Large intestine (tissue), 3 donors: ENCODE measurements around the gene CD63. TPM values are rescaled to one million over a fixed set of nuclear protein-coding genes. Genes with fewer than 3 reads are reported as not detected.
A peak's percentile ranks its signal among the peaks of the same experiment; 100 is the strongest.
"Not testable (repeated sequence)": the region's sequence is repeated elsewhere in the genome, so short reads cannot be mapped to it uniquely, and the experiment has no call there.

Experiments used
- DNase-seq, 2 donors: peaks; one replicate each; pipeline versions ENCODE4 v3.0.0 to v3.0.0-alpha.2; 2013
- H3K27ac ChIP-seq: one replicate; pipeline ENCODE4 v1.5.1; 2013; ENCODE audit warnings: low read length
- H3K27me3 ChIP-seq: 2 replicates; pipeline ENCODE4 v1.6.1; 2013; ENCODE audit warnings: low read length; ENCODE audit not compliant: control insufficient read depth, insufficient read depth
- H3K36me3 ChIP-seq: 2 replicates; pipeline ENCODE4 v1.6.1; 2013; ENCODE audit warnings: low read length; ENCODE audit not compliant: control insufficient read depth, insufficient read depth
- H3K4me1 ChIP-seq: one replicate; pipeline ENCODE4 v1.6.1; 2013; ENCODE audit warnings: low read length; ENCODE audit not compliant: control insufficient read depth, insufficient read depth
- H3K4me3 ChIP-seq: one replicate; pipeline ENCODE4 v1.5.1; 2013; ENCODE audit warnings: low read length
- H3K9me3 ChIP-seq: one replicate; pipeline ENCODE4 v1.6.1; 2013; ENCODE audit warnings: mild to moderate bottlenecking, low read depth, low read length, moderate library complexity; ENCODE audit not compliant: control insufficient read depth
- WGBS: methylation state at CpG from one replicate; pipeline ENCODE4 v1.1.5; 2013; ENCODE audit warnings: low lambda C conversion rate; ENCODE audit not compliant: insufficient coverage; 5-methylcytosine and 5-hydroxymethylcytosine counted together
- polyA plus RNA-seq: library from polyadenylated mRNA; unstranded; fragments of 120-200 nt; gene quantifications from one replicate; pipeline ENCODE4 v1.2.1, GENCODE V29; 2013

Gene CD63
- polyA plus RNA-seq, 1 donor: 955 TPM

DNA sequence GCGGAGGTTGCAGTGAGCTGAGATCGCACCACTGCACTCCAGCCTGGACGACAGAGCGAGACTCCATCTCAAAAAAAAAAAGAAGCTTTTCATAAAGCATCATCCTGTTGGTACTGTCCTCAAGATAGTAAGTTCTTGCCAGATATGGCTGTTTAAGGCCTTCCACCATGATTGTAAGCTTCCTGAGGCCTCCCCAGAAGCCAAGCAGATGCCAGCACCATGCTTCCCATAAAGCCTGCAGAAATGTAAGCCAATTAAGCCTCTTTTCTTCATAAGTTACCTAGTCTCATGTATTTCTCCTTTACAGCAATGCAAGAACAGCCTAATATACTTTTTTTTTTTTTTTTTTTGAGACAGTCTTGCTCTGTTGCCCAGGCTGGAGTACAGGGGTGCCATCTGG is 29.8 kb upstream of the CD63 start:
- WGBS: no CpG with 5 or more reads among the region's 4 CpGs
- not testable (repeated sequence) for DNase-seq, H3K4me1 ChIP-seq, H3K9me3 ChIP-seq, H3K27me3 ChIP-seq, H3K4me3 ChIP-seq, H3K27ac ChIP-seq
- peaks cover 72% of the 10 kb centered on the region for H3K36me3 ChIP-seq

DNA sequence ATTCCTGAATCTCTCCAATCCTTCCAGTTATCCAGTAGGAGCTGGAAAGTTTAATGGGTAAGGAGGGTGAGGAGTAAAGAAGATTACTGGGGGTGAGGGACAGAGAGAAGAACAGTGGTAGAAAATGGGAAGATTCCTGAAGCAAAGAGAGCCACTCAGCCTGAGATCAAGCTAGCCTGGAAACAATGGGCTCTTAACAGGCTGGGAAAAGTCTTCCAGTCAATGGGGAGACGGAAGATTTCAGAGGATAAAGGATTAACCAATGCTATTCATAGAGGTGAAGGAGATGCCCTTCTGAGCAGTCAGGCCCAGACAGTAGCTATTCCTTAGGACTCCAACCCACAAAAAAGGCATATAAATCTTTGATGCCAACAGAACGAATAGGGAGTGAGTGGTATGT is 28.9 kb upstream of the CD63 start:
- no peak for DNase-seq
- H3K27me3 ChIP-seq: no peaks in the 10 kb centered on the region
- H3K4me3 ChIP-seq: no peak overlapping the region
- no peaks in the 10 kb centered on the region for H3K4me1 ChIP-seq
- peaks cover 80% of the 10 kb centered on the region for H3K36me3 ChIP-seq
- no CpG with 5 or more reads among the region's 2 CpGs for WGBS
- H3K9me3 ChIP-seq: peaks cover 4% of the 10 kb centered on the region
- H3K27ac ChIP-seq: no peak overlapping the region

DNA sequence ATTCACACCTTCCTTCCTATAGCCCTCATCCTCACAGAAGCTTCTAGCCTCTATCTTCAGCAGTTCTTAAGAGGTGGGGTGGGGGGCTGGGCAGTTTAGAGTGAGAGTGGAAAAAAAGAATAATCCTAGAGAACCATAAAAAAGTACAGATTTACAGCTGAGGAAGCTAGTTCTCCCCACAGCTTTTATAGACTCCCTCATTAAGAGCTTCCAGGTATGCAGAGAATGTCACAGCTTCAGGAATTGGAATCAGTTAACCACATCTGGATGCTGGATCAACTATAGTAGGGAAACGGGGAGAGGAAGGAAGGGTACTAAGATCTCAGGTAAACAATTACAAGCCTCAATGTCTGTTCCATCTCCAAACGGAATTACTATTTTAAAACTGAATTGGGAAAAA is 26.4 kb upstream of the CD63 start:
- WGBS: 55% methylated on average over 2 of the region's 2 CpGs
- Histone ChIP-seq H3K4me3 (no peak overlapping the region), H3K27ac (no peak overlapping the region), H3K36me3 (peaks cover 92% of the 10 kb centered on the region), H3K4me1 (no peaks in the 10 kb centered on the region), H3K27me3 (no peaks in the 10 kb centered on the region), H3K9me3 (peaks cover 4% of the 10 kb centered on the region)
- DNase-seq: no peak

DNA sequence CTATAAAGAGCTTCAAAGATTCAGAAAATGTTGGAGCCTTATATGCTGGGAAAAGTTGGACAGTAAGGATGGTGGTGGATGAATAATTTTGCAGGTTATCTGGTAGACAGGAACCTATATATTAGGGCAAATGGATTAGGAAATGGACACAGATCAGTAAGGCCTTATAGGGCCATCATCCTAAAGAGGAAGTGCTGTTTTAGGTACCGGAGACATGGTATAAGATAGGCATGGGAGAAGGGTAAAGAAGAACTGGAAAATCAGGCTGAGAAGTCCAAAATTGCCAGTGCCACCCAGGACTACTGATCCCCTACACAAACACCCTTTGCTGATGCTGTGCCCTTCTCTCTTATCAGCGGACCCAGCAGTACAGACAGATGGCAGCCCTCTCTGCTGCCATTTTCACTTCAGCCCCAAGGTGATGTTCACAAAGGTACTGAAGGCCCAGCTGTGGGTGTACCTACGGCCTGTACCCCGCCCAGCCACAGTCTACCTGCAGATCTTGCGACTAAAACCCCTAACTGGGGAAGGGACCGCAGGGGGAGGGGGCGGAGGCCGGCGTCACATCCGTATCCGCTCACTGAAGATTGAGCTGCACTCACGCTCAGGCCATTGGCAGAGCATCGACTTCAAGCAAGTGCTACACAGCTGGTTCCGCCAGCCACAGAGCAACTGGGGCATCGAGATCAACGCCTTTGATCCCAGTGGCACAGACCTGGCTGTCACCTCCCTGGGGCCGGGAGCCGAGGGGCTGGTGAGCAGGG is 19.6 kb upstream of the CD63 start:
- Histone ChIP-seq H3K9me3 (peaks cover 2% of the 10 kb centered on the region), H3K36me3 (peaks cover 37% of the 10 kb centered on the region), H3K27me3 (no peaks in the 10 kb centered on the region), H3K27ac (no peak overlapping the region), H3K4me3 (no peak overlapping the region), H3K4me1 (peaks cover 9% of the 10 kb centered on the region)
- no peak for DNase-seq
- WGBS: no CpG with 5 or more reads among the region's 18 CpGs

DNA sequence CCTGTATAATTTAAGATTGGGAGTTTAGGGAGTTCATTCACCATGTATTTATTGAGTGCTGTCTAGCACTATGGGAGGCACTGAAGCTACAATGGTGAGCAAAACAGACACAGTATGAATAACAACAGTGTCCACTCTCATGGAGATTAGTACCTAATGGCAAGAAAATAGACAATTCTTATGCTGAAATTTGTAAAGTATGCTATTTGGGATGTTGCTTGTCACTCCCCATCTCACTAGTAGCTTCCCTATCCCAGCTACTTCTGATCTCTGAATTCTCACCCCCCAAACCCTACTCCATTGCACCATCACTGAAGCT is 18.1 kb upstream of the CD63 start:
- H3K27me3 ChIP-seq: no peaks in the 10 kb centered on the region
- H3K9me3 ChIP-seq: peaks cover 3% of the 10 kb centered on the region
- peaks cover 21% of the 10 kb centered on the region for H3K36me3 ChIP-seq
- peaks cover 16% of the 10 kb centered on the region for H3K4me1 ChIP-seq
- no peak for DNase-seq
- H3K27ac ChIP-seq: no peak overlapping the region
- no peak overlapping the region for H3K4me3 ChIP-seq

DNA sequence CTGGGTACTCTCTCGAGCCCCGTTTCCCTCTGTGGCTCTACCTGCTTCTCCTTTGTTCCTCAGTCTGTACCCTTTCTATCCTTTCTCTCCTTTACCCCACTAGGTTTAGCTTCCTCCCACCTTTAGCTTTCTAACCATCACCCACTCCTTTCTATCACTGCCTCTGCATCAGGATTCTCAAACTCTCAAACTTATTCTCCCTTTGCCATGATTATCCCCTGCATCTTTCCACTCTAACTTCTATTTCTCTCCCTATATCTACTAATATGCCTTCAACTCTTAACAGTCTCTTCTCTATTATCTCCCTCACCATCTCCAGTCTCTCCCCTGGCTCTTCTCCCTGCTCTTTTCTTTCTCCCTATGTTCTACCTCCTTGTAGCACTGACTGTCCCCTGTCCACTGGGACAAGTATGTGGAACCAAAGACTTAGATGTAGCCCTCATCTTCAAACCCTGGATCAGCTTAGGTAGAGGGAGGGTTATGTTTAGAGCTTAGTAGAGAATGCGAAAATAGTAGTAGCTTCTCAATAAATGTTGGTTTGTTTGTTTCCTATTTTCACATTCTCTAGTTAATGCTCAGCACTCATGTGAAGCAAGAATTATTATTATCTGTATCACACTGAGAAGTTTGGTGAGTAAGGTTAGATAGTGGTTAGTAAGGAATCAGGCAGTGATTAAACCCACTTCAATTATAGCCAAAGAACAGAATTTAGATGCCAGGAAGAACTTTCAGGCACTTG is 17.5 kb upstream of the CD63 start:
- H3K4me1 ChIP-seq: peaks cover 19% of the 10 kb centered on the region
- H3K27me3 ChIP-seq: no peaks in the 10 kb centered on the region
- H3K27ac ChIP-seq: no peak overlapping the region
- H3K9me3 ChIP-seq: peaks cover 3% of the 10 kb centered on the region
- peaks cover 16% of the 10 kb centered on the region for H3K36me3 ChIP-seq
- 100% methylated on average over 1 of the region's 3 CpGs for WGBS
- no peak overlapping the region for H3K4me3 ChIP-seq
- DNase-seq: no peak

DNA sequence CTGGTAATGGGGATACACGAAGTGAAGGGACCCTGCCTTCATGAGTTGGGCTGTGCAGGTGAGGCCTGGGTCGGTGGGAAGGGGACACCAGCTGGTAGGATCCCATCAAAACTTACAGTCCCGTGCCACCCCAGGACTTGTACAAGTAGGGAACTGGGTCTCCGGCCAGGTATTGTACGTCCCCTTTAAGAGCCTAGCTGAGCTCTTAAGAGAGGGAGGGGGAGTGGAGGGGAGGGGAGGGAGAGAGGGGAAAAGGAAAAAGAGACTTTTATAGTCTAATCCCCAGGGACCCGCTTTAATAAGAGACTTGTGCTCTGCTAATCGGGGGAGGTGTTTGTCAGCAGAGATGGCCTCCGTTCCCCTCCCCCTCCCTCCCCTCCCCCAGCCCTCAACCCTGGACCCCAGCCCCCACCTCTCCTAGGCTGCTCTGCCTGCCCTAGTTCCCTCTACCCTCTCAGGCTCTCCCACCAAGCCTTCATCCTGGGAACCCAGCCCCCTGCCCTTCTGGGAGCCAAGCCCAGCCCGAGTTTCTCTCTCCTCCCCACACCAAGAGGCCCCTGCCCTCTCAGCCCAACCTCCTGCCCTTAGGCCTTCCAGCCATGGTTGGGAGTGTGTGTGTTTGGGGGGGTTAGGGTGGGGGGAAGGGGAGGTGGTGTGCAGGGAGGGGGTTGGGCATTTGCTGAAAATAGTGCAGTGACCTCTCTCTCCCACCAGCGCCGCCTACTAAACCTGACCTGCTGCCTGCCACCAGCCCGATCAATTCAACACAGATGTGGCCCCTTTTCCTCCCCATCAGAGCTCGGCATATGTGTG is 16.8 kb upstream of the CD63 start:
- Histone ChIP-seq H3K36me3 (peaks cover 9% of the 10 kb centered on the region), H3K27ac (no peak overlapping the region), H3K4me1 (peaks cover 19% of the 10 kb centered on the region), H3K27me3 (no peaks in the 10 kb centered on the region), H3K4me3 (peak overlapping the region; percentile 9), H3K9me3 (peaks cover 3% of the 10 kb centered on the region)
- DNase-seq: peak in 1 of 2 donors; percentile 34
- WGBS: no CpG with 5 or more reads among the region's 13 CpGs

DNA sequence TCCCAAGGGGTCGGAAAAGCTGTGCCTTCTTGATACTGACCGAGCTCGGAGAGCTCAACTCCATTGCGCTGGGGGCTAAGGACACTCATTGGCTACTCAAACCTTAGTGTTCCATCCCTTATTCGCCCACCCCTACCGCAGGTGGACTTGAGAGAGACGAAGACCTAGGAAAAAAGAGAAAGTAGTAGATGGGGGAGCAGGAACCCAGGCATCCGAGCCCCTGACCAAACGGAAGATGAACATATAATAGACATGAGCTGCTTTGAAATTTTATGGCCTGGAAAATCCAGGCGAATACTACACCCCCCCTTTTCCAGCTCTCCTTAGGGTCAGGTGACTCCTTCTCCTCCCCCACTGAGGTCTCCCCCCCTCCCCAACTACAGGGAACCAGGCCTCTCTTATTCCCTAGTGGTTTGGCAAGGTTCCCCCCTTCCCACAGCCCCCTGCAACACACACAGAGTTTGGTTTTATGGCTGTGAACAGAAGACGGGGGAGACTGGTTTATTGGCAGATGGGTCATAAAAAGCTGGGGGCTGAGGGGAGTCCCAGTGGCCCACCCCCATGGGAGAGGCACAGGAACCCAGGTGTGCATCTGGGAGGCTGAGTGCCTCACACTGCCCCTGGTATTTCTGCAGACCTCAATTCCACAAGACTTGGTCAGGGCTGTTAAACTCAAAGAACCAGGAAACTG is 15.7 kb upstream of the CD63 start:
- peaks cover 4% of the 10 kb centered on the region for H3K36me3 ChIP-seq
- peak in 1 of 2 donors; percentile 28 for DNase-seq
- no CpG with 5 or more reads among the region's 11 CpGs for WGBS
- H3K27me3 ChIP-seq: no peaks in the 10 kb centered on the region
- peaks cover 19% of the 10 kb centered on the region for H3K4me1 ChIP-seq
- peak overlapping the region; percentile 61 for H3K4me3 ChIP-seq
- H3K9me3 ChIP-seq: peaks cover 3% of the 10 kb centered on the region
- no peak overlapping the region for H3K27ac ChIP-seq

DNA sequence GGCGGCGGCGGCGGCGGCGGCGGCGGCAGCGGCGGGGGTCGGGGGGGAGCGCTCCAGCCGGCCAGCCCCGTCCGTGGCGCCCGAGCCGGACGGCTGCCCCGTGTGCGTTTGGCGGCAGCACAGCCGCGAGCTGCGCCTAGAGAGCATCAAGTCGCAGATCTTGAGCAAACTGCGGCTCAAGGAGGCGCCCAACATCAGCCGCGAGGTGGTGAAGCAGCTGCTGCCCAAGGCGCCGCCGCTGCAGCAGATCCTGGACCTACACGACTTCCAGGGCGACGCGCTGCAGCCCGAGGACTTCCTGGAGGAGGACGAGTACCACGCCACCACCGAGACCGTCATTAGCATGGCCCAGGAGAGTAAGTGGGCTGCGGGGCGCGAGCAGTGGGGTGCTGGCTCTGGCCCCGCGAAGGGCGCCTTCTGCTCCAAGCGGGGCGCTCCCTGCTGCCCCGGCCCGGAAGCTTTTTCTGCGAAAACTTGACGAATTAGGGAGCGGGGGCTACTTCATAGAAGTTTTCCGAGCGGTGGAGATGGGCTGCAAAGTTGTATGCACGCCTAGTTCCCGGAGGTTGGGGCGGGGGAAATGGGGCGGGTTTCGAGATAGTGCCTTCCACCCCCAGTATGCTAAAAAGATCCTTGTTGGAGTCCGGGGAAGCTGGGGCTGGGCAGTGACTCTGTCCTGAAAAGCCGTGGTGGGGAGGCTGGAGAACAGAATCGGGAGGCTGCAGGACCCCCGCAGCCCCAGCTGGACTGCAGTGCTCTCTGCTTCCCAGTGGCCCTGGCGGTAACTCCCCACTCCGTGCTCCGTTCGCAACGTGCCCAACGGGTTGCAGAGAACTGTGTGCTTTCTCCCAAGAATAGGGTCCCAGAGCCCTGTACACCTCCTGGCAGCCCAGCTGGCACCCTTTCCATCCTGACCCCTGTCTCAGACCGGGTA is 14.9 kb upstream of the CD63 start:
- Histone ChIP-seq H3K4me3 (peak overlapping the region; percentile 61), H3K9me3 (peaks cover 3% of the 10 kb centered on the region), H3K27me3 (no peaks in the 10 kb centered on the region), H3K4me1 (peaks cover 19% of the 10 kb centered on the region), H3K27ac (no peak overlapping the region), H3K36me3 (peaks cover 2% of the 10 kb centered on the region)
- WGBS: no CpG with 5 or more reads among the region's 73 CpGs
- DNase-seq: peak in 1 of 2 donors; percentile 70
